Kidney glomerular epithelial cell (primary cell): Measurements from ENCODE around the gene WDR7.

ENCODE experiments used
- DNase-seq: peaks from one replicate; lab custom pipeline; 2025; lab: John Stamatoyannopoulos, UW

The WDR7 gene

GRCh38 chr18:57080479-57080878 lies 429.3 kb downstream of the WDR7 start:
- no peak for DNase-seq

GRCh38 chr18:57081899-57082298 lies 430.7 kb downstream of the WDR7 start:
- no peak for DNase-seq

- no peak for DNase-seq
Measured at GRCh38 chr18:57083485-57083884, 432.3 kb downstream of the WDR7 start.

GRCh38 chr18:57084331-57085271 lies 433.4 kb downstream of the WDR7 start:
- no peak for DNase-seq

- no peak for DNase-seq
Measured at GRCh38 chr18:57085371-57085770, 434.2 kb downstream of the WDR7 start.

- no peak for DNase-seq
Measured at GRCh38 chr18:57086163-57086562, 435.0 kb downstream of the WDR7 start.
